ENCODE measurements around the gene IZUMO4. TPM values are rescaled to one million over a fixed set of nuclear protein-coding genes. Genes with fewer than 3 reads are reported as not detected.

IZUMO4 gene
- total RNA-seq = 100 to 1,000 TPM in 1 of 2 donors, 10 to 100 TPM in 1; 29.7 to 105 TPM

GRCh38 chr19:2096480-2097202 lies at the start of gene IZUMO4:
Gene IZUMO4 (plus strand): TSS chr19:2096915. CDS start chr19:2096946, 31 bp downstream.
- H3K9me3 Mint-ChIP-seq = no peaks in the 10 kb centered on the region
- peak within 1 kb of the TSS; percentile 89 to 98 for H3K27ac Mint-ChIP-seq
- peaks cover 10 to 25% of the 10 kb centered on the region in 2 donors for H3K36me3 Mint-ChIP-seq
- ATAC-seq = peak; percentile 82 to 85
- peak; percentile 100 for DNase-seq (ENCODE audit: low spot score in 2 of 2)

DNA sequence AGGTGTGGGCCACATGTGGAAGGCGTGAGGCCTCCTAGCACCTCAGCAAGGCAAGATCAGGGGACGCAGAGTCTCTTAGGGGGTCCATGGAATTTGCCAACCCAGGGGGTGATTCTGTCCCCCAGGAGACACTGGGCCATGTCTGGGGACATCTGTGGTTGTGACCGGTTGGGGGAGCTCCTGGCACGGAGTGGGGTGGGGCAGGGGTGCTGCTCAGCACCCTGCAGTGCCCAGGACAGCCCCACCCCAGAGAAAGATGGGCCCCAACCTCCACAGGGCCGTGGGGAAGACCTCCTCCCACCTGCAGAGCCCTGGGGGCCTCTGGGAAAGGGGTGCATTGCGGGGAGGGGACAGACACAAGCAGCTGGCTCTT lies 49.7 kb upstream of the IZUMO4 start:
- no peaks in the 10 kb centered on the region for H3K9me3 Mint-ChIP-seq
- DNase-seq (ENCODE audit: low spot score in 2 of 2) = no peak
- H3K36me3 Mint-ChIP-seq = peaks cover 0 to 7% of the 10 kb centered on the region in 2 donors
- no peak for ATAC-seq
- H3K27ac Mint-ChIP-seq = peak overlapping the region in 1 of 2 donors; percentile 57

DNA sequence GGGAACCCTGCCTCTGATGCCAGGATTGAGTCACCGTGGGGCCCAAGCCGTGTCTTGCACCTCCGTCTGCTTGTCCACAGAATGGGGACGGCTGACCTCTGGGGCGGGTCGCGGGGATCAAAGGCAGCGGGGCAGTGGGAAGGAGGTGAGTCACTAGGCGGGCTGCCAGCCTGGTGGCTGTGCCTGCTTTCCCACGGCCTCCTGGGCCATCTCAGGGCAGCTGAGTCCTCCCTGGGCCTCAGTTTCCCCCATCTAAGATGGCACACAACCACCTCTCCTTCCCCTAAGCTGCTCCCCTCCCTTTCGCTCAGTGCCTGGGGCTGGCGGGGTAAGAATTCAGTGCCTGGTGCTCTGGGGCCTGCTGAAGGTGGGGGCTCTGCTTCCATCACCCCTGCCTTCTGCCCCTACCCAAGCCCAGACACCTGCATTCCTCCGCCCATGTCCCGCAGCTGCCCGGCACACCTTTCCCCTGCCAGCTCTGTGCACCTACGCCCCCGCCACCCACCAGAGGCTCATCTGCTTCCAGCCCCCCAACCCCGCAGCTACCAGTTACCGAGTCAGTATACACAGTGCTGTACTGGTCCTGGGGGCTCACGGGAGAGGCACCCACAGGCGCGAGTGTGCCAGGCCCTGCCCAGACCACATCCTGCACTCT lies 49.1 kb upstream of the IZUMO4 start:
- no peaks in the 10 kb centered on the region for H3K9me3 Mint-ChIP-seq
- DNase-seq (ENCODE audit: low spot score in 2 of 2) (no peak), ATAC-seq (no peak)
- peaks cover 0 to 7% of the 10 kb centered on the region in 2 donors for H3K36me3 Mint-ChIP-seq
- peak overlapping the region; percentile 57 to 77 for H3K27ac Mint-ChIP-seq

- ATAC-seq (no peak), DNase-seq (ENCODE audit: low spot score in 2 of 2) (no peak)
- Mint-ChIP-seq H3K27ac (peak overlapping the region; percentile 72 to 75), H3K36me3 (peaks cover 0 to 7% of the 10 kb centered on the region in 2 donors), H3K9me3 (no peaks in the 10 kb centered on the region)
Observed at GRCh38 chr19:2048104-2048958, 48.4 kb upstream of the IZUMO4 start.

DNA sequence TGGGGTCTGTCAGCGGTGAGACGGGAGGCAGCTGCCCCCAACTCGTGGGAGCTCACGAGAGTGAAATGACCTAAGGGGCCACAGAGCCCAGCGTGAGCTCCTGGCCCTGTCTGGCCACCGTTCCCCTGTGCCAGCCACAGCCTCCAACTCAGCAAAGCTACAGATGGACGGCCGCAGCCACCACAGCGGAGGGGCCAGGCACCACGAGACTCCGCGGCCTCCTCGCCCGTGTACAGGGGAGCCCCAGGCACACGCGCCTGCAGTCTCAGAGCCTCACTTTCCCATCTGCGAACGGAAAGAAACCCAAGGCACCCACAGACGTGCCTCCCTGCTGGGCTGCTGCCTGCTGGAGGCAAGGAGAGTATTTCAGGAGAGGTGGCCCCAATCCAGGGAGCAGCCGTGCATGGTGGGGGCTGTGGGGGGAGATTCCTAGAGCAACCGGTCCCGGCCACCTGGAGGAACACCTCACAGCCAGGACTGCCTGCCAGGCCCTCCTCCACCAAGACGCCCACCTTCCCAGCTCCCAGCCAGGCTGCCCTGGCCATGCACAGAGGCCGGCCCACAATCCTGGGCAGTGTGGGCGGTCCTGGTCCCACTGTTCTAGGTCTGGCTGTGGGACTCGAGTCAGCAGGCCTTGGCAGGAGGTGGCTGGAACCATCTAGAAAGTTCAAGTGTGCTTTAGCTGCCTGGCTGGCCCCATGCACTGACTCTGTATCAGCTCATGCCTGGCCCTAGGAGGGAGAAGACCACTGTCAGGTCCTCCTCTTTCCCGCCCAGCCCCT lies 47.6 kb upstream of the IZUMO4 start:
- Mint-ChIP-seq H3K9me3 (no peaks in the 10 kb centered on the region), H3K36me3 (peaks cover 0 to 7% of the 10 kb centered on the region in 2 donors), H3K27ac (peak overlapping the region; percentile 74 to 75)
- ATAC-seq (peak in 1 of 2 donors; percentile 1), DNase-seq (ENCODE audit: low spot score in 2 of 2) (no peak)

GRCh38 chr19:2049741-2050348 lies 46.9 kb upstream of the IZUMO4 start:
- Mint-ChIP-seq H3K27ac (peak overlapping the region; percentile 72 to 75), H3K9me3 (no peaks in the 10 kb centered on the region)

DNA sequence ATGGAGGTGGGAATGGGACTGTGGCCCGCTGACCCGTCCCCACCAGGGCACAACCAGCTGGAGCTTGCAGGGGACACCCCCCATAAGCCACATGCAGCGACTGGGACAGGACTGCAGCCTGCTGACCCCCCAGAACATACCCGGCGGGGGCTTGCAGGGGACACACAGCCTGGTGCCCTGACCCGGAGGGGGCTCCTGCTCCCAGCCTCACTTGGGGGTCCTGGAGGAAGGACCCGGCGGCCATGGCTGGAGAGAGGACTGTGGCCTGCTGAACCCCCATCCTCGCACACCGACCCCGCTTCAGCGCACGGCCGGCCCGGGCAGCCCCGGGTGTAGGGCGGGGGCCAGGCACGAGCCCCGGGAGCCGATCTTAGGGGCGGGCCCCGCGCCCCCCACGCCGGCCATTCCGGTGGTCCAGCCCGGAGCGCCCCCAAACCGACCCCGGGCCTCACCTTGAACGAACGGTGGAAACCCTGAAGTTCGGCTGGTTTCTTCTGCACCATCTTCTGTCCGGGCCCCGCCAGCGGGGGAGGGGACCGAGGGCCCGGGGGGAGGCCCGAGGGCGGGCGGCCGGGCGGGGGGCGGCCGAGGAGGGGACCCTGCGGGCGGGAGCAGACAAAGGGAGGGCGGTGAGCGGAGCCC lies 46.2 kb upstream of the IZUMO4 start:
- Mint-ChIP-seq H3K27ac (peak overlapping the region in 1 of 2 donors; percentile 75), H3K36me3 (peaks cover 0 to 7% of the 10 kb centered on the region in 2 donors), H3K9me3 (no peaks in the 10 kb centered on the region)
- ATAC-seq = peak; percentile 16 to 43
- DNase-seq (ENCODE audit: low spot score in 2 of 2) = no peak

More at GRCh38 chr19:2049741-2050348, 46.9 kb upstream of the IZUMO4 start:
- DNase-seq (ENCODE audit: low spot score in 2 of 2) (peak; percentile 56 to 82), ATAC-seq (peak; percentile 14 to 52)
- peaks cover 0 to 7% of the 10 kb centered on the region in 2 donors for H3K36me3 Mint-ChIP-seq

DNA sequence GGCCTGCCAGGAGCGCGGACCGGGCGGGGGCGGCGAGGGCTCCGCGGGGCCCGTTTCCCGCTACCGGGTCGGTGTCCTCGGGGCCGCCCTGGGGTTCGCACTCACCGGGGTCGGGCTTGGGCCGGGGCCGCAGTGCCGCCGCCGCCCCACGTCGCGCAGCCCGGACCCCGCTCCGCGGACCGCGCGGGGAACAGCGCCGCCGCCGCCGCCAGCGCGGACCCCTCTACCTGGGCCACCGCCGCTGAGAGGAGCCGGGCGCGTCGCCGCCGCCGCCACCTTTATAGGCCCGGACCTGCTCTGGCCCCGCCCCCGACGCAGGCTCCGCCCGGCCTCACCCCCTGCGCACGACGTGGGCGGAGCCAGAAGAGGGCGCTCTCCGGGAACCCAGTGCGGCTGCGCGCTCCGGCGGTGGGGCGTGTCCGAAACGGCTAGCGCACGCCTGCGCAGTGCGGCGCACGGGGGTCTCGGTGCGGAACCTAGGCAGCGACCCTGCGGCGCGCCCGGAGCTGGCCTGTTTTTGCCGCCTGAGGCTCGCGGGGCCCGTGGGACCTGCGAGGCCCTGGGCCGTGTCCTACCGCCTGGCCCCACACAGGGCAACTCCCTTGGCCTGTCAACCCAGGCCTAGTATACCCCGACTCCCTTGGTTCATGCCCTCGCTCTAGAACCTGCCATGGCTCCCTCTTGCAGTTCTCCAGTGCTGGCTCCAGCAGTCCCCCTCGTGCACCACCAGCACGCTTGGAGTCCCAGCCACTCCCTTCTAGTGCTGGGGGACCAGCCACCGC lies 45.5 kb upstream of the IZUMO4 start, which contains the start of gene MKNK2:
MKNK2 (minus strand) TSS at position 254 of the 782 bp plus-strand sequence. CDS start 393 bp downstream, outside the sequence.
- no peaks in the 10 kb centered on the region for H3K9me3 Mint-ChIP-seq
- peak within 1 kb of the TSS; percentile 91 to 93 for H3K27ac Mint-ChIP-seq
- H3K36me3 Mint-ChIP-seq = peaks cover 0 to 7% of the 10 kb centered on the region in 2 donors
- peak; percentile 96 to 99 for DNase-seq (ENCODE audit: low spot score in 2 of 2)
- peak; percentile 71 to 77 for ATAC-seq

DNA sequence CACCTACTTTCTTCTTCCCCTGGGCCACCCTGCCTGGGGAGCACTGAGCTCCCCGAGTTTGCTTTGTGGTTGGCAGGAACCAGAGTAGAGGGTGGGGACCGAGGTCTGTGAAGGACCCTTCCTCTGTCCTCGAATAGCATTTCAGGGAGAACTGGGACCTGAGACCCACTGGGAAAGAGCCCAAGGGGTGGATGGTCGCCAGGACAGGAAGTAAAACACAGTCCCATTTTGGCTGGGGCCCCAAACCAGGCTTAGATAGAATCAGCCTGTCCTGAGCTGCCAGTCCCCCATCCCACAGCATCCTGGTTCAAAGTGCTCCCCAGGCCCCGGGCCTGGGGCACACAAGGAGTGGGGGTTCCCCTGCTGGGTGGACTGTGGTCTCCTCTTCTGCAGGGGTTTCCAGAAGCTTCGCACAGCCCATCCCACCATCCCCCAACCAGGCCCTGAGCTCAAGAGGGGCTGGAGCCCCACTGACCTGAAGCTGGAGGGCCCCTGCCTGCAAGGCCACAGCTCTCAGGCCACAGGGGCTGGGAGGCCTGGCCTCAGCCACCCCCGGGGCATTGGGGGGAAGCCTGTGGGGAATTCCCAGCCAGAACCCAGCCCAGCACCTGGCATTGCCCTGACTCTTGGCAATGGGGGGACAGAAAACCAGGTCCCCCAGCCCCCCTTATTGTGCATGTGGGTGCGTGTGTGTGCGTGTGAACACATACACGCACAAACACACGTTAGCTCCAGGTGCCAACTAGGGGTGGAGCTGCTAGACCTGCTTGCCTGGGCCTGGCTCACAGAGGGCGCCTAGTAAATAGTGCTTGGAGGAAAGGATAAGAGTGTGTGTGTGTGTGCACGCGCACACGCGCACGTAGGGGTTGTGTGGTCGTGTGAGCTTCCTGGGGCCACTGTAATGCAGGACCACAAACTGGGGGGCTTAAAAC lies 44.7 kb upstream of the IZUMO4 start:
- DNase-seq (ENCODE audit: low spot score in 2 of 2) (no peak), ATAC-seq (no peak)
- Mint-ChIP-seq H3K36me3 (peaks cover 0 to 7% of the 10 kb centered on the region in 2 donors), H3K27ac (peak overlapping the region; percentile 91 to 93), H3K9me3 (no peaks in the 10 kb centered on the region)

DNA sequence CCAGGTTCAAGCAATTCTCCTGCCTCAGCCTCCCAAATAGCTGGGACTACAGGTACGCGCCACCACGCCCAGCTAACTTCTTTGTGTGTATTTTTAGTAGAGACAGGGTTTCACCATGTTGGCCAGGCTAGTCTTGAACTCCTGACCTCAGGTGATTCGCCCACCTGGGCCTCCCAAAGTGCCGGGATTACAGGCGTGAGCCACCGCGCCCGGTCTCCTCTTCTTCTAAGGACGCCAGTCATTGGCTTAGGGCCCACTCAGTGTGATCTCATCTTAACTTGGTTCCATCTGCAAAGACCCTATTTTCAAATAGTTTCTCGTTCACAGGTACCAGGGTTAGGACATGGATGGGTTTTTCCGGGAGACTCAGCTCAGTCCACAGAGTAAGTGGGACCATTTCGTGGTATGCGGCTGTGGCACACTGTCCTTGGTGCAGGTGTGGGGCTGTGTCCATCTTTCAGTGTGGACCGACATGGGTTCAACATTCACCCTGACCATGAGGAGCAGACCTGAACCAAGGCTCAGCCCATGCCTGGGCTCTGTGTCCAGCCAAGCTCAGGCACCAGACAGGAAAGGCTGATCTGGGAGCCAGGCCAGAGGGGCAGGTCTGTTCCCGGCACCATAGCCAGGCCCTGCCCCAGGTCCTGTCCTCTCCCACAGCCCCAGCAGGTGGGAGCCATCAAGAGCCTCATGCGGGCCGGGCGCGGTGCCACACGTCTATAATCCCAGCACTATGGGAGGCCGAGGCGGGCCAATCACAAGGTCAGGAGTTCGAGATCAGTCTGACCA lies 42.9 kb upstream of the IZUMO4 start:
- H3K27ac Mint-ChIP-seq = peak overlapping the region in 1 of 2 donors; percentile 36
- ATAC-seq (no peak), DNase-seq (ENCODE audit: low spot score in 2 of 2) (no peak)
- H3K36me3 Mint-ChIP-seq = peaks cover 0 to 7% of the 10 kb centered on the region in 2 donors
- no peaks in the 10 kb centered on the region for H3K9me3 Mint-ChIP-seq

DNA sequence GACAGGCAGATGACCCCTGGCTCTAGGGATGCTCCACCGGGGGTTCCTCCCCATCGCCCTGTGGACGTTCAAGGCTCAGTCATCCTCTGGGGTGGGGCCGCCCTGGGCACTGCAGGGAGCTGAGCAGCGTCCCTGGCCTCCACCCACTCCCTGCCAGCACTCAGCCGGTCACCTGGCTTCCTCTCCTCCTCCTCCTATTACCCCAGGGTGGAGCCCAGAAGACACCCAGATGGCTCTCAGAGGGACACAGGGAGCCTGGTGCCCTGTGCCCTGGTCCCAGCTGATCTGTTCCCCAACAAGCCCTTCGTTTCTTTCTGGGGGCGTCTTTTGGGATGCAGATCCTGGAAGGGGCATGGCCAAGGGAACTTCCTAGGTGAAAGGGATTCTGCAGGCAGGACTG lies 42.0 kb upstream of the IZUMO4 start:
- Mint-ChIP-seq H3K27ac (peak overlapping the region; percentile 58 to 93), H3K36me3 (peaks cover 0 to 4% of the 10 kb centered on the region in 2 donors), H3K9me3 (no peaks in the 10 kb centered on the region)
- DNase-seq (ENCODE audit: low spot score in 2 of 2) (no peak), ATAC-seq (no peak)

DNA sequence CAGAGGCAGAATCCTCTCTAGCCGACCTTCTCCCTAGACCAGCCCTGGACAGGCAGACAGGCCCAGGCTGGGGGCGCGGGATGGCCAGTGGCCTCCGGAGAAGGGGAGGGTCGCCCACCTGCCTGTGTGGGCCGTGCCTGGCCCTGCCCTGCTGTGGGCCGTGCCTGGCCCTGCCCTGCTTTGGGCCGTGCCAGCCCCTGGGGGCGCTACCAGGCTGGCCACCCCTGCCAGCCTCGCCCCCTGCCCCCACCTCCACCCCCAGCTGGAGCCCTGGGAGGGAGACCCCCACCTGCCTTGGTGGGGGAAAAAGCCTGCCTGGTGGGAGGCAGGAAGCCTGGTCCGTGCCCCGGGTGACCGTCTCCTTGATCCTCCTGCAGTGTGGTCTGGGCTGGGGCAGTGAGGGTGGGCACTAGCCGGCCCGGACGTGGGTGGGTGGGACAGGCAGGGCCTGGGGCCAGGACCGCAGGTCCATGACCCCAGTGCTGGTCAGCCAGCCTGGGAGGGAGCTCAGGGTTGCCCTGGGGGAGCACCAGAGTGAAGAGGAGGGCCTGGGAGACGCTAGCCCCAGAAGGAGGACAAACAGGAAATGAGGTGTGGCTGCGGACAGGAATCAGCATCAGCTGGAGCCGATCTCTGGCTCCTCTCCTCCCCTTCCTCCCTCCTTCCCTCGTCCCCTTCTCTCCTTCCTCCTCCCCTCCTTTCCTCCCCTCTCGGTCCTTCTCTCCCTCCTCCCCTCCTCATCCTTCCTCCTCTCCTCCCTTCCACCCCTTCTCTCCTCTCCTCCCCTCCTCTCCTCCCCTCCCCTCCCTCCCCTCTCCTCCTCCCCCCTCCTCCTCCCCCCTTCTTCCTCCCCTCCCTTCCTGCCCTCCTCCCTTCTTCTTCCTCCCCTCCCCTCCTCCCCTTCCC lies 40.5 kb upstream of the IZUMO4 start:
- peak in 1 of 2 donors; percentile 33 for ATAC-seq
- no peaks in the 10 kb centered on the region for H3K9me3 Mint-ChIP-seq

More for the DNA sequence above, 40.5 kb upstream of the IZUMO4 start:
- Mint-ChIP-seq H3K27ac (peak overlapping the region; percentile 65 to 93), H3K36me3 (peaks cover 0 to 5% of the 10 kb centered on the region in 2 donors)
- no peak for DNase-seq (ENCODE audit: low spot score in 2 of 2)

All from activated naive CD4-positive, alpha-beta T cell treated with anti-CD3 and anti-CD28 coated beads, Interleukin-2, amount 50 U/mL, for 72 hours (primary cell).